Anterior cingulate cortex (tissue), 58 donors: ENCODE results near the gene INAVA.

Experiments used
- DNase-seq, 58 donors: peaks; one replicate each; lab custom pipeline; 2025; lab: John Stamatoyannopoulos, UW

The INAVA gene

GRCh38 chr1:200874694-200875093 lies 20.0 kb upstream of the INAVA start:
- DNase-seq = no peak

- DNase-seq = no peak
Measured at GRCh38 chr1:200875416-200875815, 19.3 kb upstream of the INAVA start.

DNA sequence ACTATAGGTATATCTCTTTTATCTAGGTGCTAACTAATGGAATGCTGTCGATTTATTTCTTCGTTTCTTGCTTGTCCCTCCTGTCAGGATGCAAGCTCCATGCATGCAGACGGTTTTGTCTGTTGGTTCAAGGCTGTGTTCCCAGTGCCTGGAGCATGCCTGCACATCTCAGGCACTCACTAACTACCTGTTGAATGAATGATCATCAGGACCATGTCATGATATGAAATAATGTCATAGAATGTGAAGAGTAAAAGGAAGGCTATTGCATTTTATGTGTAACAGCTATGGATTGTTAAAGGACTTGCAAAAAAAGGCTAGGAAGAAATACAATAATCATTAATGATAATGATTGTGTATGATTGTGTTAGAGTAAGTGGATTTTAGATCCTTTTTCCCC lies 17.7 kb upstream of the INAVA start:
- DNase-seq = no peak

GRCh38 chr1:200877839-200878551 lies 16.7 kb upstream of the INAVA start:
- no peak for DNase-seq

- DNase-seq = no peak
Measured at GRCh38 chr1:200880212-200880611, 14.5 kb upstream of the INAVA start.

DNA sequence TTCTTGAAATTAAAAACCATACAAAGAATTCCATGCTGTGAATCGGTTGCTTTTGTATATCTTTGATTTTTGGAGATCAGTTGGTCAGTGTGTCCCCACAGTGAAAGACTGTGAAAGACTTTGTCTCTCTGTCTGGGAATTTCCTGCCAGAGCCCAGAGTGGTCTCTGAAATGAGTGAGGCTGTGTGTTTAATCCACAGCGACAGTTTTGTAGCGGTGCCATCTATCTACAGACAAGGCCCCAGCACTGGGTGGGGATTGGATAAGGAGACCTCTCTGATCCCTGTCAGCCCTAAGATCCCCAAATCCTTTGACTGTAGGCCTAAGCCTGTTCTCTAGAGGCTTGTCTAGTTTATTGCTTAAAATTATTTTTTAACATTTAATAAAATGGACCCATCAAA lies 11.6 kb upstream of the INAVA start:
- no peak for DNase-seq

DNA sequence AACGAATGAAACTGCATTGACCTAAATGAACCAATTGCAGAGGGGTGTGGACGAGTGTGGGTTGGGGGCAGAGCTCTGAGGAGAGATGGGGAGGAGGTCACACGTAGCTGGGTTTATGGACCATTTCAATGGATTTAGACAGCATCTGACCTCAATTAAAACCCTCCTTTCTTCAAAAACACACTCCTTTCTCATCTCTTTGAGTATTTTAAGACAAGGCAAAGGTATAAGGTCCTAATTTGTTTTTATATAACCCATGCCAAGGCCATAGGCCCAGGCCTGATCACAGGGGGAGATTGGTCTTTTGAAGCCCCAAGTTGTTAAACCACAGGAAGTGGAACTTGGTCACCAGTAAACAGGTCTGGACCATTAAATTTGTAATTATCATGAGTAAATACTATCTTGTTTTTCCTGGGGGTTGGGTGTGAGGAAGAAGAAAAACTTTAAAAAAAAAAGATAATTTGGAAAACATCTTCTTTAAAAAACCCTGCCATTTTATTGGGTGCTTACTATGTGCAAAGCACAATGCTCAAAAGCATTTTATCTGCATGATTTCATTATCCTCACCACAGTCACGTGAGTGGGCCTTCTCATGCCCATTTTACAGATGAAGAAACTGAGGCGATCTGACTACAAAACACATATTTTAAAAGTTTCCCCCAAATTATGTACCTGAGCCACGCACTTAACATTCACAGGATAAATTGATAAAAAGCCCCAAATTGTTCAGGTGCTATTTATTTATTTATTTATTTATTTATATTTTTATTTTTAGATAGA lies 8.9 kb upstream of the INAVA start:
- no peak for DNase-seq

DNA sequence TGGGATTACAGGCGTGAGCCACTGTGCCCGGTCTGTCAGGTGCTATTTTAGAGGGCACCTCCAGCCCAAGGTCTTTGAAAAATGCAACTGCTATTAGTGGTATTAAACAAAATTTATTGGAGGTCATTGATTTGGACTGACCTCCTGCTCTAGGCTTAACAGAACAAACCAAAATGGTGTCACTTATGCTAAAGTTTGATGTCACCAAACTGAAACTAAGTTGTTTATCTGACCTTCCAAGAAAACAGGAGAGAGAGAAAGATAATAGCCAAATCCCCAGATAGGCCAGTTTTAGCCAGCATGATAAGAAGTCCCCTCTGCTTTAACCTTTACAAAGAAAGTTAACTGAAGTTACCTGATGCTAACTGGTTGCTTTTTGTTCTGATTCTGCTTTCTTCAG lies 8.1 kb upstream of the INAVA start:
- DNase-seq = no peak

- no peak for DNase-seq
Measured at GRCh38 chr1:200887036-200887435, 7.7 kb upstream of the INAVA start.

DNA sequence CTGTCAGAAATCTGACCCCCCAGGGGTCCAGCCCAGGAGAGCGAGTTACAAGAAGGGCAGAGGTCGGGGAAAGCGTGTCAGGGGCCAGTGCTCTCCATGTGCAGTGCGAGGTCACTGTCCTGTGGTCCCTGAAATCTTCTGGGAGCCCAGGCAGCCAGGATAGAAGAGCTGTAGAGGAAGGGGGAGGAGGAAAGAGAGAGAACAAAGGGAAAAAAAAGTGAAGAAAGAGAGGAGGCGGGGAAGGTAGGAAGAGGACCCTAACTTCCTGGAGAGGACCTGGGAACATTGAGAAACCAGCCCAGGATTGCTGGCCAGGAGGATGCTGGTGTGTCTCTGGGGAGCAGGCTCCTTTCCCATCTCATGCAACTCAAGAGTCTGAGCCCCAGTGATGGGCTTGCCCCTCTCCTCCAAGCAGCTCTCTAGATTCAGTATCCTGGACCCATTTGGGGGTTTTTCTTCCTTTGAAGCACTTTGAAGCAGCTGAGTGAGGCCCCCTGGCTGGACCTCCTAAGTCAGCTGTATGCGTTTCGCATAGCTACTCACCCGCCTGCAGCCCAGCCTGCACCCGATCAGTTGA lies 6.8 kb upstream of the INAVA start:
- no peak for DNase-seq

DNA sequence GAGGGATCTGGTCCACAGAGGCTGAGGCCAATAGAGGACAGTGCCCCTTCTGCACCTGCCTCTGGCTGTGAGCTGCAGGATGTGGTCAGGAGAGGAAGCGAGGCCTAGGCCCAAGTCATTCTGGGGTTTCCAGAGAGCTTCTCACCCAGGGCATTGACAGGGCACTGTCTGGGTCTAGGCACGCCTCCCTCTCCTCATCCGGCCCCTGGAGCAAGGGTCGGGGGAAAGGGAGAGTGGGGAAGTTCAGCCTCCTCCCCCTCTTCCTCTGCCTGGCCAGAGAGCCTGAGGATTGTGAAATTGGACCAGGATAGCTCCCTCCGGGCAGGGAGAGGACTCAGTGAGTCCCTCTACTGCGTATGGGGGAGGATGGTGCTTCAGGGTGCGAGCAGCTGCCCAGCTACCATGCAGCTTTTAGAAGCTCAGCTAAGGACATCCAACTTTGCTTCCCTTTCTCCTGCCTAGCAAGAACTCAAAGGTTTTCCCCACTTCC lies 6.3 kb upstream of the INAVA start:
- DNase-seq = no peak

DNA sequence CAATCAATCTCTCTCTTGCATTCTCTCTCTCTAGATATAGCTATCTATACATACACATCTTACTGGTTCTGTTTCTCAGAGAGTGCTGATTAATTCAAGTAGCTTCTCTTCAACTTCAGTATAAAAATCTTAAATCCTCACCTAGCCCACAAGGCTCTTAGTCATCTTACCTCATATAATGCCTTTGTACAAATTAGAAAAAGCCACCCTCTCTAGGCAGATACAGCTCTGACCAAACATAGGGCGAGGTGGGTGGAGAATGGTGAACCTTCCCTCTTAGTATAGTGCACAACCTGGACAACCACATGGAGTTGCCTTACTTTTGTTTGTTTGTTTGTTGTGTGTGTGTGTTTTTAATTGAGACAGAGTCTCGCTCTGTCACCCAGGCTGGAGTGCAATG lies 5.1 kb upstream of the INAVA start:
- no peak for DNase-seq

DNA sequence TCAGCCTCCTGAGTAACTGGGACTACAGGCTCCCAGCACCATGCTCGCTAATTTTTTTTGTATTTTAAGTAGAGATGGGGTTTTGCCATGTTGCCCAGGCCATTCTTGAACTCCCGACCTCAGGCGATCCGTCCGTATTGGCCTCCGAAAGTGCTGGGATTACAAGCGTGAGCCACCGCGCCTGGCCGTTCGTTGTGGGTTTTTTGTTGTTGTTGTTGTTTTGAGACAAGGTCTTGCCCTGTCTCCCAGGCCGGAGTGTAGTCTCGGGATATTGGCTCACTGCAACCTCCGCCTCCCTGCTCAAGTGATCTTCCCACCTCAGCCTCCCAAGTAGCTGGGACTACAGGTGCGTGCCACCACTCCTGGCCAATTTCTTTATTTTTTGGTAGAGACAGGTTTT lies 4.7 kb upstream of the INAVA start:
- no peak for DNase-seq

DNA sequence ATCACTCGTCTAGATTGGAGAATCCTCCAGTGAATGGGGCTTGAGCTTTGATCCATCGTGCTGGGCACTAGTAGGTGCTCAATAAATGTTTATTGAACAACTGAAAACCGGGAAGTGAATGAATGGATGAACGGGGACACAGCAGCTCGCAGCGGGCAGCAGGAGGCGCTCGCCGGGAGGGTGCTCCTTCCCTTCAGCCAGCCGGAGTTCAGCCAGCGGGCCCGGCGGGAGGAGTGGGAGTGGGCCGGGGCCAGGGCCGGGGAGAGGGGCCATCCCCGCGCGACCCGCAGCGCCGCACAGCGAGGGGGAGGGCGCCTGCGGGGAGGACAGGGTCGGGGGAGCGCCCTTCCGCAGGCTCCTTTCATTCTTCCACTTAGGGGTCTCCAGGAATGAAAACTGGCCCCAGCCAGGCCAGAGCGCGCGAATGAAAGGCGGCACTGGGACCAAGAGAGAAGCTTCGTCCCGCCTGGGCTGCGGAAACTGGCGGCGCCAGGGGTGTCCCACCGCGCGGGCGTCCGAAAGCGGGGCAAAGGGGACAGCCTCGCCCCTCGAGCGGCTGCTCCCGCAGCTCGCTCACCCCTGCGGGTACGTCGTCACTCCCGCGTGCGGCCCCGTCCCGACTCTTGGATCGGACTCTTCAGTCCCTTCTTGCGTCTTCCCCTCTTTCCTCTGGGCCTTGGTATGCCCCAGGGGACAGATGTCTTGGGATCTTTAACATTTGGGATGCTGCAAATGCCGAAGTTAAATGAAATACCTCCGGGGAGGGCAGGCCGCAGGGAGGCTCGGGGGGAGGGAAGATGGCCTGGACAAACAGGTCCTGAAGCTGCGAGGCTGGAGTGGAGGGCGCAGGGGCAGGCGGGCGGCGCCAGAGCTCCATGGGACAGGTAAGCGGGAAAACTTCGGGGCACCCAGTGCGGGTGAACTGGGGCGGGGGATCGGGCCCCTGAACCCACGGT lies 3.6 kb upstream of the INAVA start:
- DNase-seq = peak in 22 of 58 donors; percentile 4 to 60 (median 30)

DNA sequence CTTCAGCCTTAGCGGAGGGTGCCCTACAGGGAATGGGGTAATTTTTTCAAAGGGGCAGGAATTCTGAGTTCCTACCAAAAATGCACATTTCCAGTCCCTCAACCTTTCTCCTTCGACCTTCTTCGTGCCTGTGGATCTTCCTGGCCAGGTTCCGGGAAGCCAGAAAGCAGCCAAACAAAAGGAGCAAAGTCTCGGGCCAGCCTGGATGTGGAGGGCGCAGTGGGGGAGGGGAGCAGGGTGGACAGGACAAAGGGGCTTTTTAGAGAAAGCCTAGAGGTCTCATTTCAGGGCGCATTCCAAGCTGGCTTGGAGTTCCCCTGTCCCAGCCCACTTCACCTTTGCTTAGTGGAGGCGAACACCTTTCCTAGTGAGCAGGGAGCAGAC lies 2.9 kb upstream of the INAVA start:
- DNase-seq = no peak

DNA sequence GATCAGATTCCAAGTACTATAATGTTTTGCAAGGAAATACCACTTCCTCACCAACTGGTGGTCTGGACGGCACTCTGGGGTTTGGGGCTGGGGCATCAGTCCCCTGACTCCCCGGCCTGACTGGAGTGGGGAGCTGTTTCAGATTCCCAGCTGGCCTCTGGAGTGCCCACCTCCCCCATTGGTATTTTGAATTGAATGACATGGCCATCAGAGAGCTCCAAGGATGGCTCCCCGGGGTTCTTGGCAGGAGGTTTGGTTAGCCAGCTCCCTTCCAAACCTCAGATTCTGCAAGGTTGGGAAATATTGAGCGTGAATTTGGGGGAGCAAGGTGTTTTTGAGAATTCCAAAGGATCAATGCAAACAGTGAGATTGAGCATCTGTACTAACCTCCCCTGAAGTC lies 2.2 kb upstream of the INAVA start:
- no peak for DNase-seq

DNA sequence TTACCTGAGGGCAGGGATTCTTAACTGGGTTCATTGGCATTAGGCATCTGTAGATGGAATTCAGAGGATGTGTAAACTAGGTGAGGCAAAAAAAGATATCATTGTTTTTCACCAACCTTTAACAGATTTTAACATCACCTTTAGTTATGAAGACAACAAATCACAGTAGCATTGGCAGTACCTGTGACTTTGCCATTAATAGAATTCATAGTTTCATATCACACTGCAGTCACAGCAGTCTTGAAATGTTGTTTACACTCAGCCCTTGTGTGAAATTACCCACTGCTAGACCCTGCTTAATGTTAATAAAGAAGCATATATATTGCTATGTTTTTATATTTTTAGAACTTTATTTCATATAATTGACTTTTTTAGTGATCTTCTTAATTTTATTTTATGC lies 1.7 kb upstream of the INAVA start:
- DNase-seq = no peak

- DNase-seq = no peak
Measured at GRCh38 chr1:200893411-200893901, 1.2 kb upstream of the INAVA start.

DNA sequence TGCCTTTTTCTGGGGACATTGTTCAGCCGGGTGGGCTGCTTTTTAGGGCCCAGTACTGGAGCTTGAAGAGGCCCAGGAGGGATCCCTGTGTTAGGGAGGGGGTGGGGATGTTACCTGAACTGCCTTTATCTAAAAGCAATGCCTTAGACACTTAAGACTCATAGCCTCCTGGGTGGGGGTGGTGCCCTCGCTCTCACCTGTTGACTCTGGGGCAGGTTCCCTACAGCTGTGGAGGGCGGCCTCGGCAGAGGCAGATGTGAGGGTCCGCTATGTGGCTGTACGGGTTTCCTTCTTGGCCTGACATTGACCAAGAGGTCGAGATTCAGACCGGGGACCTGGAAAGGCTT lies 716 bp downstream of the INAVA start:
- no peak for DNase-seq

GRCh38 chr1:200895801-200896530 lies 1.3 kb downstream of the INAVA start:
- no peak for DNase-seq
